HG03460 (cell line): Measurements from ENCODE around the gene ZNF772.
"Not testable (repeated sequence)": the region's sequence is repeated elsewhere in the genome, so short reads cannot be mapped to it uniquely, and the experiment has no call there.

Experiments used
- ATAC-seq: cut with Tn5 transposase; IDR thresholded peaks from one replicate; pipeline ENCODE4 v1.9.1; 2021; ENCODE audit not compliant: unreplicated experiment

The ZNF772 gene

DNA sequence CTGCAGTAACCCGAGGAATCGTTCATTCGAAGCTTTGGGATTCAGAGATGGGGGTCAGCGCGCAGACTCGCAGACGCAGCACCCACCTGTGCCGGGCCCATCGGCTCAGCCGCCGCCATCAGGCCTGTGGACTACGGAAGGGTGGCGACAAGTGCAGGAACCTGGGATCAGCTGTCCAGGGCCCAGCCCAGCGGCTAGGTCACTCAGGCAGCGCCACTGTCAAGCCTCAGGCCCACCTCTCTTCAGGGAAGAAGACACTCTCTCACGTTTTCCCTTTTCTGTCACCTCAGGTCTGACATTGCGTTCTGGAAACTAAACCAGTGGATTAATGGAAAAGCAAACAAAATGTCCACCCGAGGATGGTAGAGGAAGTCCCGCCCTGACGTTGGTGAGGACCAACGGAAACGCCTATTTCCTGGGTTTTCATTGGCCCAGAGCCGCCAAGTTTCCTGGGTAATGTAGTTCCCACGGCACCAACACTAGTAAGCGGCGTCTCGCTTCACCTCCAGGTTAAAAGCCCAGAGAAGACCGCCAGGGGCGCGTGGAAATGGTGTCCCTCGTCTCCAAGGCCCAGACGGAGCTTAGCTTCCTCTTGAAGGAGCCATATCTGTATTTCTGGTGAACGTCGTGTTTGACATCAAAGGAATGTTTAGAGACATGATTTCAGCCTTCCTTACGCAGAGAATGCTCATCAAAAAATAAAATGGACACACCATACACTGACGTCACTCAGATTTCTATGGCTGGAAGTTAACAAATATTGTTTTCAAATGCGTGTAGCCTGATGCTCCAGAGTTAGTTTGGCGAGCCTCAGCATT is at the start of gene ZNF772:
ZNF772 (minus strand) TSS at position 376 of the 818 bp plus-strand sequence; CDS start at position 119, 257 bp downstream.
- peak; percentile 99 for ATAC-seq

- not testable (repeated sequence) for ATAC-seq
These were observed 40.7 kb upstream of the ZNF772 start for GRCh38 chr19:57518021-57518420.

GRCh38 chr19:57515255-57515654 is 37.9 kb upstream of the ZNF772 start:
- no peak for ATAC-seq

GRCh38 chr19:57512845-57513244 is 35.5 kb upstream of the ZNF772 start:
- no peak for ATAC-seq

DNA sequence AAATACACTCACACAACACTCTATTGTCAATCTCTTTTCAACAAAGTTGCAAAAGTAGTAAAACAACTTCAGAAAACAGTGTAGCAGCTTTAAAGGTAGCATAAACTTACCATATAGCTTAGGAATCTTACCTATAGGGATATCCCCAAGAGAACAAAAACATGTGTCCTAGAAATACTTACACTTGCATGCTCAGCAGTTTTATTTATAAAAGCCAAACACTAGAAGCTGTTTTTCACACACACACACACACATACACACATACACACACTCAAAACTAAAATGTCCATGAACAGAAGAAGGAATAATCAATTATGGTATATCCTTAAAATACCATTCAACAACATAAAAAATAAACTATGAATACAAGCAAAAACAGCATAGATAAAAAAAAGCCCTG is 34.1 kb upstream of the ZNF772 start:
- ATAC-seq = no peak

DNA sequence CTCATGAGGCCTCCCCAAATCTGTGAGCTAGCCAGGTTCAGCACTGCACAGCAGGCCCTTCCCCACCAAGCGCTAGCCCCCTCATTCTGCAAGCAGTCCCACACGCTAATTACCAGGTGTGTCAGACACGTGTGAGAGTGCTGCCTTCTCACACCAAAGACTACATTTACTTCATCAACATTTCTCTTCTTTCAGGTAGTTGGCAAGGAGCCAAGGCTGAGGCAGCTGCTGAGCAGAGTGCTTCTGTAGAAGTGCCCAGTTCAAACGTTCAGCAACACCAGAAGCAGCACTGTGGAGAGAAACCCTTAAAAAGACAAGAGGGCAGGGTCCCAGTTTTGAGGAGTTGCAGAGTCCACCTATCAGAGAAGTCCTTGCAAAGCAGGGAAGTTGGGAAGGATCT is 28.8 kb upstream of the ZNF772 start:
- no peak for ATAC-seq

GRCh38 chr19:57500400-57500799 is 23.0 kb upstream of the ZNF772 start:
- ATAC-seq = not testable (repeated sequence)

DNA sequence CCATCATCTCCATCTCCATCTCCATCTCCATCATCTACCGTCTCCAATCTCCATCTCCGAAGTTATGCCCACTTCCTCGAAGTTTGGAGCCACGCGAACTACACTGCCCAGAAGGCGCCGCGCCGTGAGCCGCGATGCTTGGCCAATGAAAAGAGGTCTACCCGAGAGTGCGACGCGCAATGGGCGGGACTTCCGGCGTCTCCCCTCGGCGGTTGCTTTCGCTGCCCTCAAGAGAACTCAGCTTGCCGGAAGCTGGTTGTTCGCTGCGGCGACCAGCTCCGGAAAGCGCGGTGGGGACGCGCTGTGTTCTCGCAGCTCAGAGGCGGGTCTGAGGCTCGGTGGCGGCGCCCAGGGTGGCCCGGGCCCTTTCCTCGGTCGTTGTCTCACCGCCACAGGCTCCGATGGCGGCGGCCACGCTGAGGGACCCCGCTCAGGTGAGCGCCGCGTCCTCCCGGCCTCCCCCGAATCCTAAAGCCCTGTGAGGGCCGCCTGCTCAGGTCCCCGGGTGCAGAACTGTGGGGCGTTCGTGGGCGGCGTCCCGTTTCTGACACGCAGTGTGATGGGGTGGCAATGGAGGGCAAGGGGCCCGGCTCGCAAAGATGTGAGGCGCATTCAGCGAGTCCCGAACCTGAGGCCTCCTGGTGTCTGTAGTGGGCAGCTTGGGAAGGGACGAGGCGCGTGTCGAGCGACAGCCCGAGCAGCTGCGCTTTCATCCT is 22.5 kb upstream of the ZNF772 start, which contains the start of gene ZNF773:
ZNF773 (plus strand) TSS at position 259 of the 716 bp plus-strand sequence; CDS start at position 402, 143 bp downstream.
- peak; percentile 98 for ATAC-seq

DNA sequence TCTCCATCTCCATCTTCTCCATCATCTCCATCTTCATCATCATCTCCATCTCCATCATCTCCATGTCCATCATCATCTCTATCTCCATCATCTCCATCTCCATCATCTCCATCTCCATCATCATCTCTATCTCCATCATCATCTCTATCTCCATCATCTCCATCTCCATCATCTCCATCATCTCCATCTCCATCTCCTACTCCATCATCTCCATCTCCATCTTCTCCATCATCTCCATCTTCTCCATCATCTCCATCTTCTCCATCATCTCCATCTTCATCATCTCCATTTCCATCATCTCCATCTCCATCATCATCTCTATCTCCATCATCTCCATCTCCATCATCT is 21.9 kb upstream of the ZNF772 start:
- ATAC-seq = not testable (repeated sequence)

GRCh38 chr19:57488299-57488644 is 10.9 kb upstream of the ZNF772 start:
- not testable (repeated sequence) for ATAC-seq

DNA sequence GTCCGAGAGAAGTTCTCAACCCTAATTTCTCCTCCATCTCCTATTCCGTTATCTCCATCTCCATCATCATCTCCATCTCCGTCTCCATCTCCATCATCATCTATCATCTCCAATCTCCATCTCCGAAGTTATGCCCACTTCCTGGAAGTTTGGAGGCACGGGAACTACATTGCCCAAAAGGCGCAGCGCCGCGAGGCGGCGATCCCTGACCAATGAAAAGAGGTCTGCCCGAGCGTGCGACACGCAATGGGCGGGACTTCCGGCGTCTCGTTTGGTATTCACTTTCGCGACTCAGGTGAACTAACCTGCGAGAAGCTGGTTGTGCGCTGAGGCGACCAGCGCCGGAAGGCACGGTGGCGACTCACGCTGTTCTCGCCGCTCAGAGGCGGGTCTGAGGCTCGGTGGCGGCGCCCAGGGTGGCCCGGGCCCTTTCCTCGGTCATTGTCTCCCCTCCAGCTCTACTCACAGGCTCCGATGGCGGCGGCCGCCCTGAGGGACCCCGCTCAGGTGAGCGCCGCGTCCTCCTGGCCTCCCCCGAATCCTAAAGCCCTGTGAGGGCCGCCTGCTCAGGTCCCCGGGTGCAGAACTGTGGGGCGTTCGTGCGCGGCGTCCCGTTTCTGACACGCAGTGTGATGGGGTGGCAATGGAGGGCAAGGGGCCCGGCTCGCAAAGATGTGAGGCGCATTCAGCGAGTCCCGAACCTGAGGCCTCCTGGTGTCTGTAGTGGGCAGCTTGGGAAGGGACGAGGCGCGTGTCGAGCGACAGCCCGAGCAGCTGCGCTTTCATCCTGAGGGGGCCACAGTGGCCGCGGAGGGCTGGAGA is 10.3 kb upstream of the ZNF772 start, which contains the start of gene ZNF419:
ZNF419 (plus strand) TSS at position 274 of the 822 bp plus-strand sequence; CDS start at position 475, 201 bp downstream.
- ATAC-seq = peak; percentile 96

DNA sequence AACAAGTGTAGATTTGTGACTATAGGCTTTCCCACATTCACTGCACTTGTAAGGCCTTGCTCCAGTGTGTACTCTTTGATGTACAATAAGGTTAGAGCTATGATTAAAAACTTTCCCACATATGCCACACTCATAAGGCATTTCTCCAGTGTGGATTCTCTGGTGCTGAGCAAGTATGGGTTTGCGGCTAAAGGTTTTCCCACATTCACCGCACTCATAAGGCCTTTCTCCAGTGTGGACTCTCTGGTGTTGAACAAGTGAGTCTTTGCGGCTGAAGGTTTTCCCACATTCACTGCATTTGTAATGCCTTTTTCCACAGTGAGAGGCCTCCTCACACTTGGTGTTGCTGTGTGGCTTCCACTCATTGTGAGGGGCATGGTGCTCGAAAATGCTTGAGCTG is 3.7 kb downstream of the ZNF772 start:
- ATAC-seq = no peak

DNA sequence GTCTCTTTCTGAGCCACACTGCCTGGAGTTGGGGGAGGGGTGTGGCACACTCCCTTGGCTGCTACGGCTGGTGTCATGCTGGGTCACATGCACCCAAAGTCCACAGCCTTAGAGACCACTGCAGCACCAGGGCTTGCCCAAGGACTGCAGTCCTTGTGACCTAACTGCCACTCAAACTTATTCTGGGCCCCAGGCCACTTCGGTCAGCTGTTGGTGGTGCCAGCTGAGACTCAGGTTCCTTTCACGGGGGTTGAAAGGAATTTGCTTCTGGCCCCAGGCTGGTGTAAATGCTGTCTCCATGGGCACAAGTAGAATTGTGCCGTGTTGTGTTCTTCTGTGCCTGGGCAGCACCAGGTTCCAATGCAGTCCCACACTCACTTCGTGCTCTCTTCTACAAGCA is 10.9 kb downstream of the ZNF772 start:
- no peak for ATAC-seq

DNA sequence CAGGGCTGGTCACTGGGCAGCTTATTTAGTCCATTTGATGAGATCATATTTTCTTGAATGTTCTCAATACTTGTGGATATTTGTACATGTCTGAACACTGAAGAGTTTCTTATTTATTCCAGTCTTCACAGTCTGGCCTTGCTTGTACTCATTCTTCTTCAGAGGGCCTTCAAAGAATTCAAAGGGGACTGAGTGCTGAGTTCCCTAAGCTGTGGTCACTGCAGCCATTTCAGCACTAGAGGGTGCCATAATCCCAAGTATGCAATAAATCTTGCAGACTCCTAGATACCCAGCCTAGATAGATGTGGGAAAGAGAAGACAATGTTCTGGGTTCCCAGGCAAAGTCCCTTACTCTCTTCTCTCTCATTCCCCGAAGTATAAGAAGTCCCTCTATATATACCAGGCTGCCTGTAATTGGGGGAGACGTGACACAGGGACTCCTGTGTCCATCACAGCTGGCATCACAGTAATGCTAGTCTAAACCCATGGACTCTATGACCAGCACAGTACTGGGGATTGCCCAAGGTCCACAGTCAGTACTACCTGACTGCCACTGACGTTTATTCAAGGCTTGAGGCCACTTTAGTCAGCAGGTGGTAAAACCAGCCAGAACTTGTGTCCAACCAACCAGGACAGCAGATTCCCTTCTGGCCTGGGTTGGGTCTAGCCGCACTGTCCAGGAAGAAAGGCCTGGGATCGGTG is 11.5 kb downstream of the ZNF772 start:
- ATAC-seq = no peak

GRCh38 chr19:57452307-57452706 is 25.1 kb downstream of the ZNF772 start:
- no peak for ATAC-seq

GRCh38 chr19:57443121-57443696 is 34.2 kb downstream of the ZNF772 start:
- no peak for ATAC-seq

GRCh38 chr19:57441979-57442752 is 35.2 kb downstream of the ZNF772 start:
- ATAC-seq = no peak

DNA sequence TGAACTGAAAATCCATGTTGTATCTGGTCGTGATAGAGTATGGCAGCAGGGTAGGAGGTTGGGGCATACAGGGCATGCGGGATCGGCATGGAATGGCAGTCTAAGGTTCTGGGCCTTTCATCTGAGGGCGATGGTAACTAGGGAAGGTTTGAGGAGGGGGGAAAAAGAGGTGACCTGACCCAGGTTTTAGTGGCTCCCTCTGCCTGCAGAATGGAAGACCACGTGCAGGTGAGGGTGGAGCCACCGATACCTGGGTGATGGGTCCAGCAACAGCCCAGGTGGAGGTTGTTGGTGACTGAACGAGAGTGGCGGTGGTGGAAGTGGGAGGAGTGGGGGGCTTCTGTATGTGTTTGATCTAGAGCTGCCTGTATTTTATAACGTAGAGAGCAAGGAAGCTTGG is 38.4 kb downstream of the ZNF772 start:
- no peak for ATAC-seq

- ATAC-seq = no peak
These were observed 39.4 kb downstream of the ZNF772 start for GRCh38 chr19:57437931-57438330.

DNA sequence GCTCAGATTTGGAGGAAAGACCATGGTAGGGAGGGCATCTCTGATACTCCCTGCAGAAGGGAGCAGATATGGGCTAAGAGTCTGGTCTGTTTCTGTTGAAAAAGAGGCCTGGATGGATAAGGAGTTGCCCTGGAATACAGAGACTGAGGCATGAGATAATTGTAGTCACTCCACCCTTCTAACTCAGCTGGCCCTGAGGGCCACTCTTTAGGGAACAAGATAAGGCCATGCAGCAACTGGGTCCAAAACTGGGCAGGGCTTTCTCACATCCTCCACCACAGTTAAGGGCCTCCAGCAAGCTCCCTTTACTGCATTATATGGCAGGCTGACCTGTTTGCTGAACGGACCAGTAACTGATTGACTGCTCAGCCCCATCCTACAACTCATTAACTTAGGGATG is 40.9 kb downstream of the ZNF772 start:
- no peak for ATAC-seq
